ENCODE results near the gene C14orf132.

Gene C14orf132

DNA sequence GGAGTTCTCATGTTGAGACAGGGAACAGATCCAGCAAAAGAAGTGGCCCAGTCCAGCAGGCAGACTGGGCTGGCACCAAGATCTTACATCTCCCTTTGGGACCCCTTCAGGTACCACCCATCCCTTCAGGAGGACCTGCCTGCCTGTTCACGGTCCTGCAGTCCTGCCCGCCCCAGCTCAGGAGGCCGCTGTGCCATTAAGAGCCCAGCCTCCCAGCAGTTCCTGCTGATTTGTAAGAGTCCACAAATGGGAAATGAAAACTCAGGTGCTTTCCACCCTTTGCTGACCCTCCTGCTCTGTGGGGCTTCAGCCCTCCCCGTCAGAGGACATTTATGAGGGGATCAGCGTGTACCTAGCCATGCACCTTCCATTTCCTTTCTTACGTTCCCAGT is 39.5 kb downstream of the C14orf132 start:
- DNase-seq (no peak), ATAC-seq (replicated peaks) (no peak)
- Mint-ChIP-seq H3K9me3 (peaks cover 3 to 4% of the 10 kb centered on the region in 2 donors), H3K27ac (no peak overlapping the region), H3K4me1 (peaks cover 0 to 11% of the 10 kb centered on the region in 2 donors), H3K36me3 (no peaks in the 10 kb centered on the region), H3K27me3 (peaks cover 36 to 41% of the 10 kb centered on the region in 2 donors), H3K4me3 (no peak overlapping the region)

DNA sequence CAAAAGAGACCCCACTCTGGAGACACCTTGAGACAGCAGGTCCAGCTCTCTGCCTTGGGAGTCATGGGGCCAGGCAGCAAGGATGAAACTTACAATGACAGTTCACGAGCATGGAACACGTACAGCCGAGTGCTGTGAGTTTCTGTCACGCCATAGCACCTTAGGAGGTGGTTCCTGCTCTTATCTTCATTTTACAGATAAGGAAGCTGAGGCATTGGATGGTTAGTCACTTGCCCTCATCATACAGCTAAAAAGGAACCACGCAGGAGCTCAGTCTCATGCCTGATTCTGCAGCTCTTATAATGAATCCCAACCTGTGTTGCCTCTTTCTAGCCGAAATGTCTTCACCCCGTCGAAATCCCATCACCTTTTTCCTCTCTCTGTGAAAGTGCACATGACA is 39.9 kb downstream of the C14orf132 start:
- H3K27ac Mint-ChIP-seq: no peak overlapping the region
- H3K9me3 Mint-ChIP-seq: no peaks in the 10 kb centered on the region
- H3K4me1 Mint-ChIP-seq: peaks cover 0 to 11% of the 10 kb centered on the region in 2 donors
- DNase-seq (no peak), ATAC-seq (replicated peaks) (no peak)
- H3K4me3 Mint-ChIP-seq: no peak overlapping the region
- H3K36me3 Mint-ChIP-seq: no peaks in the 10 kb centered on the region
- peaks cover 36 to 41% of the 10 kb centered on the region in 2 donors for H3K27me3 Mint-ChIP-seq

DNA sequence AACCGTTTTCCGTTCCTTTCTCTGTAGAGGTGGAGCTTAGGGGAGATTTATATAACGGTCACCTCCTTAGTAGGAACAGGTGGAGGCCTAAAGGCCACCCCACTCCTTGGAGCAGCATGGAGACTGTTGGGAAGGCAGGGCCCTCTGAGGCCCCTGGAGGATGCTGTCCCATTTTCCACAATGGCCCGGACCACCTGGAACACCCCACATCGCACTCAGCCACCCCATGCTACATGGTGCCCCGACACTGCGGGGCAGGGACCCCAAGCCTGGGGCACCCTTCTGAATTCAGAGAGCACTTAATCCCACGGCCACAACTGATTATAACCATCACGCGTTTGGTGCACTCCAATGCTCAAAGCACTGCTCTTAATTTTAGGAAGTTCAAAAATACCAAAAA is 41.4 kb downstream of the C14orf132 start:
- Mint-ChIP-seq H3K4me1 (peaks cover 3 to 17% of the 10 kb centered on the region in 2 donors), H3K4me3 (no peak overlapping the region), H3K27ac (no peak overlapping the region), H3K9me3 (no peaks in the 10 kb centered on the region), H3K27me3 (peaks cover 37 to 43% of the 10 kb centered on the region in 2 donors), H3K36me3 (no peaks in the 10 kb centered on the region)
- DNase-seq (no peak), ATAC-seq (replicated peaks) (no peak)

DNA sequence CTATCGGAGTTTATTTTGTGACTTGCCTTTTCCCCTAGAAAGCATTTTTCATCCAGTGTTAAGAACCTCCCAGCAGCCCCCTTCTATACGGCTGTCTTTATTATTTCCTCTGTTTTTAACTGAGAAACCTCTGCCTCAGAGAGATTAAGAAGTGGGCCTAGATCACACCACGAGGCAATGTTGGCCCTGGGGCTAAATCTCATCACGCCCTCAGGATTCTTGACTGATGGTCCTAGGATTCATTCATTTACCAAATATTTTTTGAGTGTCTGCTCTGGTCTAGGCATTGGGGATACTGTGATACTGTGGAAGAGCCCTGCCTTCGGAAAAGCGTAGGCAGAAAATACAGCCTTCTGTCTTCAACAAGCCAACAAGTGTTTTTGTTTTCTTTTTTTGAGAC is 42.1 kb downstream of the C14orf132 start:
- H3K36me3 Mint-ChIP-seq: no peaks in the 10 kb centered on the region
- H3K9me3 Mint-ChIP-seq: no peaks in the 10 kb centered on the region
- no peak for DNase-seq
- no peak for ATAC-seq (replicated peaks)
- peaks cover 4 to 20% of the 10 kb centered on the region in 2 donors for H3K4me1 Mint-ChIP-seq
- H3K27me3 Mint-ChIP-seq: peaks cover 41 to 45% of the 10 kb centered on the region in 2 donors
- no peak overlapping the region for H3K27ac Mint-ChIP-seq
- H3K4me3 Mint-ChIP-seq: no peak overlapping the region

DNA sequence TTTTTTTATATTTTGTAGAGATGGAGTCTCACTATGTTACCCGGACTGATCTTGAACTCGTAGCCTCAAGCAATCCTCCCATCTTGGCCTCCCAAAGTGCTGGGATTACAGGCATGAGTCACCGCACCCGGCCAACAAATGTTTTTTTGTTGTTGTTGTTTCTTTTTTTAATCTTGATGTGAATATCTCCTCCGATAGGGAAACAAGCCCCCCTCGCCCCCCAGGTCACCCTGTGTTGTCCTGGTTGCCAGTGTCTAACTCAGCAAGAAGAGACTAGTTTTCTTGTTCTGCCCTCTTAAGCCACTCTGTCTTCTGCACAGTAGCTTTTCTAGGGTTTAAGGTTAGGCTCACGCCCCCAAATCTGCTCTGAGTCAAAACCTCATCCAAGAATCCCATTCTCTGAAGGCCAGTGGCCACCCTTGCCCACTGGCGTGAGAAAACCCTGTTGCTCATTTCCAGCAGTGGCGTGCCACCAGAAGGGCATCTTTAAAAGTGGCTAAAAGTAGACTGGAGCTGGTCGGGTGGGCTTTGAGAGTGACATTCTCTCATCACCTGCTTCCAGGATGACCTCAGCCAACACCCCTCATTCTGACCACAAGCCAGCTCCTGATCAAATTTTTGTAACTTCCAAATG is 42.7 kb downstream of the C14orf132 start:
- no peaks in the 10 kb centered on the region for H3K36me3 Mint-ChIP-seq
- ATAC-seq (replicated peaks) (no peak), DNase-seq (no peak)
- H3K9me3 Mint-ChIP-seq: no peaks in the 10 kb centered on the region
- peaks cover 40 to 48% of the 10 kb centered on the region in 2 donors for H3K27me3 Mint-ChIP-seq
- H3K4me3 Mint-ChIP-seq: no peak overlapping the region
- H3K4me1 Mint-ChIP-seq: peaks cover 4 to 20% of the 10 kb centered on the region in 2 donors
- H3K27ac Mint-ChIP-seq: no peak overlapping the region

DNA sequence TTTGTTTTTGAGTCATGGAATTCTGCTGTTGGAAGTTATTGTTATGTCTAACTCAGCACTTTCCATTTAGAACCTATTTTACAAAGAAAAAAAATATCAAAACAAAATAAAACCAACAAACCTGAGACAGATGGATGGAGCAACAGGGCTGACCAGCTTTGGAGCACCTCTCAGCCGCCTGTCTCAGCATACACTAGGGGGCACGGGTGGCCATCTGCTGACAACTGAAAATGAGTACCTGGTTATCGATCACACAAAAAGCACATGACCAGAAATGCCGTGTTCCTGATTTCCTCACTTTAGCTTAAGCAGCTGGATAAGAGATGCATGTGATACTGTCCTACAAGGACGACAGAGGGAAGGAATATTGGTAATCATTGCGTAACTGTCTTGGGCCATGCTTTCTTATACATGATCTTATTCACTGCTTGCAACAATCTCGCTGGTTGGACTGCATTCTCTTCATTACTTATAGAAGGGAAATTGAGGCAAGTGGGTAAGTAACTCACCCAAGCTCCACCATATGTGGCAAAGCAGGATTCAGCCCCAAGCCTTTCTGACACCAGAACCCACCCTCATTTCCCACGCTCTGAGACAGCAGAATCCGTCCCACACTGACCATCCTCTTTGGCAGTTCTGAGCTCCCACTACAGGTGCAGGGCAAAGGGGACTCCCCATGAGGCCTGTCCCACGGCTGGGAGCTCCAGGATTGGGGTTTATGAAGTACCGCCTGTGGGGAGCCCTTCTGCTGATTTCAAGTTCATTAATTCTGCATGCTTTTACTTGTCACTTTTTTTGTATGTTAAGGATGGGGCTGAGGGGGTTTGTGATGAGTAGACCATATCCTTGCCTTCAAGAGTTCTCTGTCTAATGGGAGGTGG is 43.5 kb downstream of the C14orf132 start:
- Mint-ChIP-seq H3K36me3 (no peaks in the 10 kb centered on the region), H3K4me1 (peaks cover 4 to 20% of the 10 kb centered on the region in 2 donors), H3K9me3 (no peaks in the 10 kb centered on the region), H3K27ac (no peak overlapping the region), H3K27me3 (peaks cover 34 to 41% of the 10 kb centered on the region in 2 donors), H3K4me3 (no peak overlapping the region)
- DNase-seq (no peak), ATAC-seq (replicated peaks) (no peak)

DNA sequence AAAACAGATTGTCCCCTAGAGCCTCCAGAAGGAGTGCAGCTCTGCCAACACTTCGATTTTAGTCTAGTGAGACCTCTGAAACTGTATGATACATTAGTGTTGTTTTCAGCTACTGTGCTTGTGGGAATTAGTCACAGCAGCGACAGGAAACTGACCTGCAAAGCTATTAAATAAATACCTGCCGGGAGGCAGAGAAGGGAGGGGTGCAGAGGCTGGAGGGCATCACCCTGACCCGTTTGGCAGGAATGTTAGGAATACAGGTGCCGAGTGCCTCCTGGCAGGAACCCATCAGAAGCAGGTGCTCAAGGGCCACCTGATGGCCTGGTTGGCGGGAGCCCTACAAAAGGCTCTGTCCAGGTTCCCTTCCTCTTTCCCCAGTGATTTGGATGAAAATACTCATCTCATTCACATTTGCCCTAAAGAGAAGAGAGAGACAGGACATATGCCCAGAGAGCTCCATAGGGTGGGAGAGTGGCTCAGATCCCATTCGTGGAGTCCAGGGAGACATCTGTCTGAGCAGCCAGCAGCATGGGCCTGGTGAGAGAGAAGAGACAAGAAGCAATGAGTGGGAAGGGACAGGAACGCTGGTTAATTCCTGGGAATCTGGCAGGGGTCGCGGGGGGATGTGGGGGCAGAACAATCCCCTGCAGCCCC is 44.6 kb downstream of the C14orf132 start:
- Mint-ChIP-seq H3K36me3 (no peaks in the 10 kb centered on the region), H3K4me3 (no peak overlapping the region), H3K27ac (no peak overlapping the region), H3K4me1 (peaks cover 4 to 10% of the 10 kb centered on the region in 2 donors), H3K27me3 (peaks cover 23 to 30% of the 10 kb centered on the region in 2 donors), H3K9me3 (no peaks in the 10 kb centered on the region)
- ATAC-seq (replicated peaks) (no peak), DNase-seq (no peak)

DNA sequence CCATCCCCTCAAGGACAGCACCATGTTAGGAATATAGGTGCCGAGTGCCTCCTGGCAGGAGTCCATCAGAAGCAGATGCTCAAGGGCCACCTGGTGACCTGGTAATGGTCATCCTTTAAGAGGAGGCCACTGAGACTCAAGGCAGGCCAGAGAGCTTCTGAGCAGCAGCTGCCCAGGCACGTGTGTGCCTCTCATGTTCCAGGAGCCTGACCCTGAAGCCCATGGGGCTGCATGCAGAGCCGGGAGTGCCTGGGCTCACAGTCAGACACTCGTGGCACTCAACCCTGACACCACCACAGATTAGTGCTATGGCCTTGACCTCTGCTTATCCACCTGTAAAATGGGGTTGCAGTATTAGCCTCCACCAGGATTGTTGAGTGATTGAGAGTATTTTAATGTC is 45.6 kb downstream of the C14orf132 start:
- peaks cover 22 to 28% of the 10 kb centered on the region in 2 donors for H3K27me3 Mint-ChIP-seq

DNA sequence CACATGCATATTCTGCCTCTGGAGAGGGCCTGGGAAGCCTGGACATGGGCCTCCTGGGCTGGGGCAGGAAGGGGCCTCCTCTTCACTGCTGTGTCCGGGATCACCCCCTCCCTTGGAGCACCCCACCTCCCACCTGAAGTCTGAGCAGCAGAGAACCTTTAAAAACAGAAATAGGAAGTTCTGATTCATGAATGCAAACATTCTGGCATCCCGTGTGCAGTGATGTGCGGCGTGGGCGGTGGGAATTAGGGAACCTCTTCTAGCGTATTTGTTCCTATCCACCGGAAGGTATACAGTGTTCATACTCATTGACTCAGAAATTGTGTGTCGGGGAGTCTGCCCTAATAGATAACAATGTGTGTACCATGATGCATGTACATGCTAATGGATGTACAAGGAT is 46.2 kb downstream of the C14orf132 start:
- H3K9me3 Mint-ChIP-seq: no peaks in the 10 kb centered on the region
- no peak overlapping the region for H3K4me3 Mint-ChIP-seq
- peaks cover 22 to 28% of the 10 kb centered on the region in 2 donors for H3K27me3 Mint-ChIP-seq
- ATAC-seq (replicated peaks) (no peak), DNase-seq (no peak)
- no peaks in the 10 kb centered on the region for H3K36me3 Mint-ChIP-seq
- H3K27ac Mint-ChIP-seq: no peak overlapping the region
- H3K4me1 Mint-ChIP-seq: peaks cover 4 to 9% of the 10 kb centered on the region in 2 donors

More for the DNA sequence above, 45.6 kb downstream of the C14orf132 start:
- DNase-seq: no peak
- Mint-ChIP-seq H3K9me3 (no peaks in the 10 kb centered on the region), H3K4me3 (no peak overlapping the region), H3K36me3 (no peaks in the 10 kb centered on the region), H3K27ac (no peak overlapping the region), H3K4me1 (peaks cover 4 to 9% of the 10 kb centered on the region in 2 donors)
- ATAC-seq (replicated peaks): no peak

DNA sequence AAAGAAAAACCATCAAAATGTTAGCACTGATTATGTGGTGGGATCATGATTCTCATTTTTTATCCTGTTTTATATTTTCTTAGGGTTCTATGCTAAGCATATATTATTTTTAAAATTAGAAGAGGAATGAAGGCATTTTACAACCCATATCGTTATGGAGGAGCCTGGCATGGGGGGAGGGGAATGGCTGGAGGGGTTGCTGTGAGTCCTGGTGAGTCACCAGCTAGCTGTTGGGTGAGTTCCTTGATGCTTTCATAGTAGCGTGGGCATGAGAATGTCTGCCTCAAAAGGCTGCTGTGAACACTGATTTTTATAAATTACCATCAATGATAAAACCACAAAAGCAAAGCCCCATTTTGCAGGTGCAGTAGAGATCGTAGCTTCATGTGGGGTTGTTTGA is 46.9 kb downstream of the C14orf132 start:
- Mint-ChIP-seq H3K36me3 (no peaks in the 10 kb centered on the region), H3K27ac (no peak overlapping the region), H3K4me3 (no peak overlapping the region), H3K9me3 (no peaks in the 10 kb centered on the region), H3K27me3 (peaks cover 19 to 31% of the 10 kb centered on the region in 2 donors), H3K4me1 (peaks cover 4 to 9% of the 10 kb centered on the region in 2 donors)
- ATAC-seq (replicated peaks) (no peak), DNase-seq (no peak)

DNA sequence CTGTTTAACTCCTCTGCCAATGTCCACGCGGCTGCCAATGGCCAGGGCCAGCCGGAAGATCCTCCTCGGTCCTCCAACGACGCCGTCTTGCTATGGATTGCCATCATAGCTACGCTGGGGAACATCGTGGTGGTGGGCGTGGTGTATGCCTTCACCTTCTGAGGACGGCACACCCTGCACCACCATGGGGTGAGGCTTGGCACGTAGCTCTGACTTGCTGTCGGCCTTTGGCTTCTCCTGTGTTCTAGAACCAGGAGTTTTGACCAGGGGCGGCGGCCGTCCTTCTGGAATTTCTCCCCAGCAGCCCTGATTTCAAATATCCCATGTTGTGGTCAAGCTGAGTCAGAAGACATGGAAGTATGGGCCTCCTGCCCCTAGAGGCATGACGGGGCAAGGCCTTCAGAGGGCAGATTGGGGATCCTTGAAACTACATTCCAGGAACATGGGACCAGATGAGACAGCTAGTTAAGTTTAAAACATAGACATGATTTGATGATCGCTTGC is 47.5 kb downstream of the C14orf132 start:
- H3K9me3 Mint-ChIP-seq: no peaks in the 10 kb centered on the region
- DNase-seq: no peak

DNA sequence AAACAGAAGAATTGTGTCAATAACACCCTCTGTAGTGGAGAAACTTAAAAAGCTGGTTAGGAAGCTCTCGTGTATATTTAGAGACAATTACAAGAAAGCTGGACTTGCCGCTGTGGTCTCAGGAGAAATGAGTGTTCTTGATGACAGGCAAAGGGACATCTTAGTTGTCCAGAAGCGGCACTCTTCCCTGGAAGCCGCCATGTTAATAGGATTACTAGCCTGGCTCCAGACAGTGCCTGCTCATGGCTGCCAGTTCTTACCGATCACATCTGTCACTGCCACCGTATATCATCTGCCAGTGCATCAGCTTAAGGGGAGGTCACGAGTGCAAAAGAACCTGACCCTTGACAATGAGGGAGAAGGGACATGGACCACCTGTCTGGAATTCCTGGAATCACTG is 48.9 kb downstream of the C14orf132 start:
- peaks cover 4 to 9% of the 10 kb centered on the region in 2 donors for H3K4me1 Mint-ChIP-seq
- peaks cover 16 to 25% of the 10 kb centered on the region in 2 donors for H3K27me3 Mint-ChIP-seq
- no peak overlapping the region for H3K27ac Mint-ChIP-seq
- H3K9me3 Mint-ChIP-seq: no peaks in the 10 kb centered on the region
- H3K4me3 Mint-ChIP-seq: no peak overlapping the region
- DNase-seq: no peak
- H3K36me3 Mint-ChIP-seq: no peaks in the 10 kb centered on the region
- no peak for ATAC-seq (replicated peaks)

More for the DNA sequence above, 47.5 kb downstream of the C14orf132 start:
- Mint-ChIP-seq H3K27me3 (peaks cover 19 to 34% of the 10 kb centered on the region in 2 donors), H3K27ac (no peak overlapping the region), H3K4me1 (peaks cover 4 to 9% of the 10 kb centered on the region in 2 donors), H3K4me3 (no peak overlapping the region), H3K36me3 (no peaks in the 10 kb centered on the region)
- no peak for ATAC-seq (replicated peaks)

DNA sequence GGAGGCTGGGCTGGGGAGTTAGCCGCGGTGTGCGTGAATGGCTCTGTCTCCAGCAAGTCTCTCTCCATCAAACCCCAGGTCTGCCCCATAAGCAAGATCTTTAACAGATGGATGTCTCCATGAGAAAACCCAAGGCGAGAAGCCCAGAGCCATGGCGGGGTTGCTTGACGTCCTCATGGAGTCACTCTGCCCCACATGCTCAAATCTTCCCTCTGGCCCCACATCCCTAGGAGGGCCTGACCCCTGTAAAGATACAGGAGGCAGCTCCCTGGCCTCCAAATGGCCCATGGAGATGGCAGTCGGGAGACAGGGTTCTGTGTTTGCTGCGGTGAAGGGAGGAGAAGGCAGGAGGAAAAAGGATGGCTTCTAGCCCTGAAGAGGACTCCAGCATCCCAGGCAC is 49.3 kb downstream of the C14orf132 start:
- no peaks in the 10 kb centered on the region for H3K9me3 Mint-ChIP-seq
- no peak overlapping the region for H3K4me3 Mint-ChIP-seq
- peaks cover 12 to 21% of the 10 kb centered on the region in 2 donors for H3K27me3 Mint-ChIP-seq
- no peaks in the 10 kb centered on the region for H3K36me3 Mint-ChIP-seq
- H3K4me1 Mint-ChIP-seq: peaks cover 4 to 9% of the 10 kb centered on the region in 2 donors
- ATAC-seq (replicated peaks): no peak
- no peak for DNase-seq
- no peak overlapping the region for H3K27ac Mint-ChIP-seq

DNA sequence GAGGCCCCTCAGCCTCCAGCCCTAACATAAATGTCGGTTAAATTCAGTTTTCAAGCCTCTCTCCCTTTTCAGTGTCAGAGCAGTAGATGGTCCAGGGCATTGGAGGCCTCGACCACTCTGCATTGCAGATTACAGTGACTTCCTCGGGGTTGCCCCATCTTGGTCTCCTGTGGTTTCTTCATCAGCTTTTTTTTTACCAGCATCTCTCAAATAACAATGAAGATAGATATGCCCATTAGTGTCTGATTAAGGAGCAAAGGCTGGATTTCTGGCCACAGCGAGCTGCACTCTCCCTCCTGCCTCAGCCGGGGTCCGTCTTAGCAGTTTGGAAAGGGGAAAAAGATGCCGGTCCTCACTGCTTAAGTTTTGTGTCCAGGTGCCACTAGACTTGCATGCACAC is 49.7 kb downstream of the C14orf132 start:
- peaks cover 14 to 18% of the 10 kb centered on the region in 2 donors for H3K27me3 Mint-ChIP-seq
- H3K27ac Mint-ChIP-seq: no peak overlapping the region
- H3K4me3 Mint-ChIP-seq: no peak overlapping the region
- no peaks in the 10 kb centered on the region for H3K36me3 Mint-ChIP-seq
- peaks cover 4 to 9% of the 10 kb centered on the region in 2 donors for H3K4me1 Mint-ChIP-seq
- H3K9me3 Mint-ChIP-seq: no peaks in the 10 kb centered on the region
- DNase-seq (no peak), ATAC-seq (replicated peaks) (no peak)

All from stimulated activated naive B cell treated with anti-CD40 and anti-IgM and Interleukin-4, amounts not matched to agents 10 μg/mL and 1 μg/mL and 100 μg/mL, for 72 hours (primary cell).